Effector memory CD8-positive, alpha-beta T cell (primary cell): ENCODE results near the gene KRT3.
"Not testable (repeated sequence)": the region's sequence is repeated elsewhere in the genome, so short reads cannot be mapped to it uniquely, and the experiment has no call there.

Experiments used
- ATAC-seq: fragments of 150-1000 bp; cut with Tn5 transposase; replicated peaks from 2 replicates; pipeline ENCODE4 v1.10.0; 2021; ENCODE audit warnings: mild to moderate bottlenecking, moderate library complexity
- DNase-seq, 3 experiments: peaks; one replicate each; pipeline ENCODE4 v3.0.0; 2021
- H3K27ac Mint-ChIP-seq, 2 donors: one replicate each; pipeline ENCODE4 v1.8.0; 2022; ENCODE audit warnings: mild to moderate bottlenecking in 2 of 2, mixed read lengths in 2 of 2, moderate library complexity in 2 of 2
- H3K27me3 Mint-ChIP-seq, 2 donors: one replicate each; pipeline ENCODE4 v1.8.0; 2022; ENCODE audit warnings: mixed read lengths in 2 of 2
- H3K36me3 Mint-ChIP-seq: one replicate; pipeline ENCODE4 v1.8.0; 2022; ENCODE audit warnings: mild to moderate bottlenecking, moderate library complexity, mixed read lengths; ENCODE audit not compliant: insufficient read depth
- H3K4me1 Mint-ChIP-seq, 2 donors: one replicate each; pipeline ENCODE4 v1.8.0; 2022; ENCODE audit warnings: low read depth in 2 of 2, mixed read lengths in 2 of 2
- H3K4me3 Mint-ChIP-seq, 2 donors: one replicate each; pipeline ENCODE4 v1.8.0; 2022; ENCODE audit warnings: mild to moderate bottlenecking in 2 of 2, mixed read lengths in 2 of 2, moderate library complexity in 2 of 2
- H3K9me3 Mint-ChIP-seq, 2 donors: one replicate each; pipeline ENCODE4 v1.8.0; 2022; ENCODE audit warnings: mixed read lengths in 2 of 2

Gene KRT3

DNA sequence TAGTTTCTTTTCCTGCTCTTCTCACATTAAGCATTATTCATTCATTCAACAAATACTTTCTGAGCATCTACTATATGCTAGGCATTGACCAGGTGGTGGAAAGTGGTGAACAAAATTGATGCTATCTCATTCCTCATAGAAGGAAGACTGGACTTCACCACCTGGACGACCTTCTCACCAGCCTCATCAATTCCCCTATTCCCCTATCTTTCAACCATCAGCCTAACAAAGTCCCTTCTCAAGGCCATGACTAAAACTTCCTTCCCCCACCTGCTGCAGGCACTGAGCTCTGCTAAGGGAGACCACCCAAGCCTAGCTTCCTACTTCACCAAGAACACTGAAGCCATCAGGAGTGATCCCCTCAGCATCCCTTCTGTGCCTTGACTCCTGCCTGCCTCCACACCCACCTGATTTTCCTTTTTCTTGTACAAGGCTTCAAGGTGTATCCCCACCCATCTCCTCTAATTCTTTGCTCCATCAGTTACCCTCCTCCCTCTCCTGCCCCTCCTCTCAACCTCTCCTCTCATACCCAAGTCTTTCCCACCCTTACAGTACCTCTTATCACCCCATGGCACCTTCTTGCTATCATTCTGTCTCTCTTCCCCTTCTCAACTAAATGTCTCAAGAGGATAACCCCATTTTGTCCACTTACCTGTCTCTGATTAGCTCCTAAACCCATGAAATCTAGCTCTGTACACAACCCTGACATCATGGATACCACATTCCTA is 38.3 kb downstream of the KRT3 start:
- DNase-seq (no peak), ATAC-seq (no peak)
- no peak overlapping the region for H3K4me3 Mint-ChIP-seq
- no peaks in the 10 kb centered on the region for H3K36me3 Mint-ChIP-seq
- H3K27me3 Mint-ChIP-seq = peaks cover 0 to 9% of the 10 kb centered on the region in 2 donors
- peaks cover 0 to 13% of the 10 kb centered on the region in 2 donors for H3K9me3 Mint-ChIP-seq
- no peak overlapping the region for H3K27ac Mint-ChIP-seq
- H3K4me1 Mint-ChIP-seq = no peaks in the 10 kb centered on the region

DNA sequence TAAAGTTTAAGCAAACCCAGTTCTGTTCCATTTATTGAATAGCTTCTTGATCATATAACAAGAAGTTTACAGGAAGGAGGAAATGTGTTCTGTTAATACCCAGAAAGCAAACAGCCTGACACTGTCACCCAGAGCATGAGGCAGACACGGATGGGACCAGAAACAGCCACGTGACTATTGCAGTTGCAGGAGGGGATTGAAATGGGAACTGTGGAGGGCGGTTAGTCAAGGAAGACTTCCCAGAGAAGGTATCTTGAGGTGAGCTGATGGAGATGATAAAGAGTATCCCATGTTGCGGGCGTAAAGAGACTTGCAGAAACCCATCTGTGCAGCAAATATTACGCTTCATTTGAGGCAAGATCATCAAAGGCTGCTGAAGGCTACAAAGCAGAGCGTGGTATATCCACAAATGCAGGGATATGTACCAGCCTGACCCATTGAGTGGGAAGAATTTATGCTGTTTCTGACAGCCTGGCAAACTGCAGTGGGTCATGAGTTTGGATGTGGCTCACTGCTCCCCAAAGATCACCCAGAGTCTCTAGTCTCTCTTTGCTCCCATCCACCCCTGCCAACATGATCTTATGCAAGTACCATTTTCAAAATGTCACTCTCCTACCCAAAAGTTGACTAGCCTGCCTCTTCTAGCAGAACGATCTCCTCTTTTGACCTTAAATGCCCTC is 39.5 kb downstream of the KRT3 start:
- no peak overlapping the region for H3K27ac Mint-ChIP-seq
- no peak overlapping the region for H3K4me3 Mint-ChIP-seq
- no peak for DNase-seq
- no peaks in the 10 kb centered on the region for H3K36me3 Mint-ChIP-seq
- H3K27me3 Mint-ChIP-seq = peaks cover 0 to 9% of the 10 kb centered on the region in 2 donors
- H3K4me1 Mint-ChIP-seq = no peaks in the 10 kb centered on the region
- ATAC-seq = no peak
- H3K9me3 Mint-ChIP-seq = peaks cover 0 to 13% of the 10 kb centered on the region in 2 donors

DNA sequence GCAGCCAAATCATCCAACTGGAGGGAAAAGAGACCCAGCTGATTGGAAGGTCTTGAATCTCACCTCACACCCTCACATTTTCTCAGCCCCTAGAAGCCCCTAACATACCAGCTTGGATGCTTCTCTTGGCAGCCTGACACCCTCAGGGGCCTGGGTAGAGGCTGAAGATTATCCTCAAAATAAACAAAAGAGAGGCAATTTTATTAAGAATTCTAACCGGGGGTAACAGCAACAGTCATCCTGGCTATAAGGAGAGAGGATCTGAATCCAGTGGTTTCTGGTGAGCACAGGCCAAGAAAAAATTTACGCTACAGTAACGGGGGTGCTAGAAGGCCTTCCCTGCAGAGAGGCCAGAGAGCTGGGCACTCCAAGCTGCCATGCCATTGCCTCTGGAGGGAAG is 40.4 kb downstream of the KRT3 start:
- H3K27me3 Mint-ChIP-seq = peaks cover 0 to 9% of the 10 kb centered on the region in 2 donors
- H3K36me3 Mint-ChIP-seq = no peaks in the 10 kb centered on the region
- no peaks in the 10 kb centered on the region for H3K4me1 Mint-ChIP-seq
- peaks cover 0 to 8% of the 10 kb centered on the region in 2 donors for H3K9me3 Mint-ChIP-seq
- H3K27ac Mint-ChIP-seq = no peak overlapping the region
- ATAC-seq (no peak), DNase-seq (no peak)
- no peak overlapping the region for H3K4me3 Mint-ChIP-seq

DNA sequence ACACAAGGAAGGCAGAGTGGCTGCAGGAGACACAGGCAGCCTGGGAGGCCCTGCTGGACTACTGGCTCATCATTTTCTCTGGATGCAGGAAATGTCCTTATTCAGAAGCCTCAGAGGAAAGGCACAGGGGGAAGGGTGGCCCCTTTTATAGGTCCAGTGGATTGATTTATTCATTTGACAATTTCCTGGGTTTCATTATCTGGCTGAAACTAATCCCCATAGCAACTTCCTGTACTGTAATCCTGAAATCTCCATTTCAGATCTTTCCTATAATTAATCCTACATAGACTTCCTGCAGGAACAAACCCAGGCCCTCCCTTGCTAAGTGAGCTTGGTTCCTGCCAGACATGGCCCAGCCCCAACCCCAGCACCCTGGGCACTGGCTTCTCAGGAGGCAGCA is 41.8 kb downstream of the KRT3 start:
- no peak overlapping the region for H3K27ac Mint-ChIP-seq
- peaks cover 1 to 9% of the 10 kb centered on the region in 2 donors for H3K27me3 Mint-ChIP-seq
- ATAC-seq (no peak), DNase-seq (no peak)
- no peaks in the 10 kb centered on the region for H3K36me3 Mint-ChIP-seq
- H3K4me1 Mint-ChIP-seq = no peaks in the 10 kb centered on the region
- no peaks in the 10 kb centered on the region for H3K9me3 Mint-ChIP-seq
- H3K4me3 Mint-ChIP-seq = no peak overlapping the region

DNA sequence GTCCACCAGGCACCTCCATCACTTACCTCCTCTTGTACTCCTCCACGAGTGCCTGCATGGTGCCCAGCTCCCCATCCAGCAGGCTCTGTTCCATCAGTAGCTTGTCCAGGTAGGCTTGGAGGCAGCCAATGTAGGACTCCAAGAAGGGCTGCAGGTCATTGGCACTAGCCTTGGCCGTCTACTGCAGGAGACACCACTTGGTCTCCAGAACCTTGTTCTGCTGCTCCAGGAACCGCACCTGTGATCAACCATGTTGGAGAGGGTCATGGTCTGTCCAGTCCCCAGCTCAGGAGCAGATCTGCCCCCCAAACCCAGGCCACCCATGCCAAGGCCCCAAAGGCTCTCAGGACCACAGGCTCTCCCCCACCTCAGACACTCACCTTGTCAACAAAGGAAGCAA is 42.6 kb downstream of the KRT3 start:
- Mint-ChIP-seq H3K4me1 (no peaks in the 10 kb centered on the region), H3K9me3 (no peaks in the 10 kb centered on the region), H3K36me3 (no peaks in the 10 kb centered on the region), H3K27ac (no peak overlapping the region), H3K4me3 (no peak overlapping the region), H3K27me3 (peaks cover 9 to 10% of the 10 kb centered on the region in 2 donors)
- DNase-seq (no peak), ATAC-seq (no peak)

DNA sequence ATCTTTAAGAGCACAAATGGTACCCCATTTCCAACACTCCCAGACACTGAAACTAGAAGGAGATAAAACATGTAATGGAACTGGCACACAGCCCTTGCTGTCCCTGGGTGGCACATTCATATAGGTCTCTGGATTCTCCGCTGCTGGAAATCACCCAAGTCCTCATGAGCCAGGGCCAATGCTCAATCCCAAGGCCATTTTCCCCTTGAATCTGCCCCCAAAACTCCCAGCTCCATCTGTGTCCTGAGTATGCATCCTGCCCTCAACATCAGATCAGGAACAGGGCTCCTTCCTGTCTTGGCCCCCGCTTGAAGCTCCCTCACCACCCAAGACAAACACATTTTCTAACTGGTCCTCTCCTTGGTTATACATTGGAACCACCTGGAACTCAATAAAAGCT is 43.4 kb downstream of the KRT3 start:
- peaks cover 9 to 13% of the 10 kb centered on the region in 2 donors for H3K27me3 Mint-ChIP-seq
- ATAC-seq = no peak
- no peak overlapping the region for H3K27ac Mint-ChIP-seq
- no peaks in the 10 kb centered on the region for H3K36me3 Mint-ChIP-seq
- DNase-seq = no peak
- no peak overlapping the region for H3K4me3 Mint-ChIP-seq
- H3K9me3 Mint-ChIP-seq = no peaks in the 10 kb centered on the region
- no peaks in the 10 kb centered on the region for H3K4me1 Mint-ChIP-seq

DNA sequence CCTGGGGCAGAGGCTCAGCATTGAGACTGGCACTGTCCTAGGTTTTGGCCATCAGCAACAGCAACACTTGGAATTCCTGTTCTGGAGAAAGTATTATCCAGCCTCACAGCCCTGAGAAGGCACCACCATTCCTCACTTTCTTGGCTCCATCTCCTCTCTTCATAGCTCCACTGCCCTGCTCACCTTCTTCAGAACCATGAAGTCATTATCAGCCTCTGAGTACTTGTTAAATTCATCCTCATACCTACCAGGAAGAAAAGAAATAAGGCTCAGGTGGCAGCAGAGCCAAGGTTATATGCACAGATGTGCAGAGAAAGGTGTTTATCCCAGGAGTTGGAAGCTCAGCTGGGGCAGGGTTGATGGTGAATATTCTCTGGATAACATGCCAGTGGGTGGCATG is 44.1 kb downstream of the KRT3 start:
- ATAC-seq (no peak), DNase-seq (no peak)
- Mint-ChIP-seq H3K4me1 (no peaks in the 10 kb centered on the region), H3K27ac (no peak overlapping the region), H3K4me3 (no peak overlapping the region), H3K36me3 (no peaks in the 10 kb centered on the region), H3K9me3 (no peaks in the 10 kb centered on the region), H3K27me3 (peaks cover 9 to 20% of the 10 kb centered on the region in 2 donors)

DNA sequence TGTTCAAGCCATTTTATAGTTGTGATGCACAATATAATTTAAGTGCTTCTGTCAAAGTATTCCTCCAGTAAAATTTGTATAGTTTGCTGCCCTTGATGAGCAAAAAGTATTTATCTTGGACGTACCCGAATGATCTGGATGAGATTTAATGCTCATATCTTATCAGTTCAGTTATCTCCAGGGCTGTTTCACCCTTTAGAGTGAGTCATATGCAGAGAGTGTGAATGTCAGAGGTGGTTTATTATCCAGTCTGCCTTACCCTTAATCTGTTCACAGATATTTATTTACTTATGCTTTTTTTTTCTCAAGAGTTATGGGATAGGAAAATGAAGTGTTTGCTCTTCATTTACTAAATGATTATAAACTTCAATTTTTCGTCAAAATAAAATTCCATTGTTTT is 45.4 kb downstream of the KRT3 start:
- not testable (repeated sequence) for ATAC-seq, H3K4me1 Mint-ChIP-seq, H3K9me3 Mint-ChIP-seq, H3K4me3 Mint-ChIP-seq, DNase-seq, H3K27ac Mint-ChIP-seq, H3K36me3 Mint-ChIP-seq
- H3K27me3 Mint-ChIP-seq = peaks cover 13 to 33% of the 10 kb centered on the region in 2 donors

DNA sequence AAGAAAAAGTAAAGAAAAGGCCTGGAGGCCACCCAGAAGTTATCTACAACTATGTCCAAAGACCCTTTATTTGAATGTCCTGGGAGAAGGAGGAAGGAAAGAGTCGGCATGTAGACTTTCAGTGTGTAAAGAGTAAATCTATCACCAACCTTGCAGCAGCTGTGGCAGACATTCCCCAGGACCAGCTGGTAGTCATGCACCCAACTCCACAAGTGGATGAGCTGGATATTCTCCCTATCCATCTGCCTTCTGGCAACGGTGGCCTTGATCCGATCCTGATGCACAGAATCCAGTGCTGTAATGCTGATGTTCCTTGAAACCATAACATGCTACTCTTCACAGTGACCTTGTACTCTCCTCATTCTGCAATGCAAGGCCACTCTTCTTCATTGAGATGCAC is 46.1 kb downstream of the KRT3 start:
- no peaks in the 10 kb centered on the region for H3K4me1 Mint-ChIP-seq
- H3K36me3 Mint-ChIP-seq = no peaks in the 10 kb centered on the region
- H3K27ac Mint-ChIP-seq = no peak overlapping the region
- no peak overlapping the region for H3K4me3 Mint-ChIP-seq
- no peak for ATAC-seq
- peaks cover 7 to 39% of the 10 kb centered on the region in 2 donors for H3K27me3 Mint-ChIP-seq
- H3K9me3 Mint-ChIP-seq = no peaks in the 10 kb centered on the region
- DNase-seq = no peak

DNA sequence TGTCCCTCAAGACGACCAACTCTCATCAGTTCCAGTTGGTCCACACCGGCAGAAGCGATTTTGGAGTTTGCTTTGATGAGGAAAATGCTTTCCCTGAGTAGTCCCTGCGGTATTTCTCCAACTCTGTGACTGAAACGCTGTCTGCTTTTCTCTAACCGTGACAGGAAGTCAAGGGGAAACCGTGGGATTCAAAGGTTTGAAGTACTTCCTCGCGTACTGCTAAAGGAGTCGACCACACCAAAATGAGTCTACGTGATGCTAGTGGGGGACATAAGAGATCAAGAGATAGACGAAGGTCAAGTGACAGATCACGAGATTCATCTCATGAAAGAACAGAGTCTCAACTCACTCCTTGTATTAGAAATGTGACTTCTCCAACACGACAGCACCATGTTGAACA is 47.3 kb downstream of the KRT3 start:
- H3K4me3 Mint-ChIP-seq = no peak overlapping the region
- DNase-seq (no peak), ATAC-seq (no peak)
- no peaks in the 10 kb centered on the region for H3K4me1 Mint-ChIP-seq
- H3K27me3 Mint-ChIP-seq = peaks cover 19 to 50% of the 10 kb centered on the region in 2 donors
- no peak overlapping the region for H3K27ac Mint-ChIP-seq
- no peaks in the 10 kb centered on the region for H3K36me3 Mint-ChIP-seq
- no peaks in the 10 kb centered on the region for H3K9me3 Mint-ChIP-seq

DNA sequence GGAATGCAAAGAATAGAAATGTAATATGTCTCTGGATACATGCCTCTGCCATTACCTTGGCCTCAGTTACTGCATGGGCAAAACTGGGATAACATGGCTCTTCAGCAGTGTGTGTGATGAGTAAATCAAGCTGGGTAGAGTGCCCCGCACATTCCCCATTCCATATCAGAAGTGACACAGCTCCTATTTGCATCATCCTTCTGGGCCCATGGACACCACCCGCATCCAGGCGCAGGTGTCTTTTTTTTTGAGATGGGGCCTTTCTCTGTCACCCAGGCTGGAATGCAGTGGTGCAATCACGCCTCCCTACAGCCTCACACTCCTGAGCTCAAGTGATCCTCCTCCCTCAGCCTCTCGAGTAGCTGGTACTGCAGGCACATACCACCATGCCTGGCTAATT is 50.4 kb downstream of the KRT3 start:
- Mint-ChIP-seq H3K36me3 (no peaks in the 10 kb centered on the region), H3K9me3 (no peaks in the 10 kb centered on the region), H3K4me3 (no peak overlapping the region), H3K4me1 (peaks cover 0 to 5% of the 10 kb centered on the region in 2 donors), H3K27me3 (peaks cover 35 to 72% of the 10 kb centered on the region in 2 donors), H3K27ac (no peak overlapping the region)
- DNase-seq (no peak), ATAC-seq (no peak)

DNA sequence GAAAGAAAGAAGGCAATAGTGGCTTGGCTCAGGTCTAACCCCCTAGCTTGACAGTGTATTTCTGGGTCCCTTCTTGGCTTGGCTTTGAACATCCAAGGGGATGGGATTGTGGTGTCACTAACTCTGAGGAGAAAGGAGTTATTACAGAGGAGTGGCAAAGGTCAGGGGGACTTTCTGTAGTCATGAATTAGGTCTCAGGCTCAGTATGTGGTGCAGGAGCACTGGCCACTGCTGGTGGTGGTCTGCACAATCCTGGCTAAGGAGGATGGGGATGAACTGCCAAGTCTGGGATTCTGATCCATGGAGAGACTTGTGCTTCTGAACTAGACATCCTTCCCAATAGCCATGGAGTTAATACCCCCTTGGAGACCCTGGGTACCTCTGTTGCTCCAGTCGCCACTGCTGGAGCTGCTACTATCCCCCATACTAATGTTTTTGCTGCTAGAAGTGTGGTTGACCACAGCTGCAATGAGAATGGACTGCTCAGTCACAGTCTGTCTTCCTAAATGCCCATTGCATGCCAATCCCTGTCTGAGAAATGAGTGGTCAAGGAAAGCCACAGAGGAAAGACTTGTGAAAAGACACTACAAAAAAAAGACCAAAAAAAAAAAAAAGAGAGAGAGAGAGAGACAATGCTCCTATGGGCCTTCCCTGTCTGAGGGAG is 51.3 kb downstream of the KRT3 start:
- ATAC-seq = no peak
- Mint-ChIP-seq H3K4me1 (peaks cover 0 to 5% of the 10 kb centered on the region in 2 donors), H3K27me3 (peaks cover 41 to 81% of the 10 kb centered on the region in 2 donors), H3K9me3 (no peaks in the 10 kb centered on the region), H3K27ac (no peak overlapping the region), H3K36me3 (no peaks in the 10 kb centered on the region), H3K4me3 (no peak overlapping the region)
- DNase-seq = no peak

DNA sequence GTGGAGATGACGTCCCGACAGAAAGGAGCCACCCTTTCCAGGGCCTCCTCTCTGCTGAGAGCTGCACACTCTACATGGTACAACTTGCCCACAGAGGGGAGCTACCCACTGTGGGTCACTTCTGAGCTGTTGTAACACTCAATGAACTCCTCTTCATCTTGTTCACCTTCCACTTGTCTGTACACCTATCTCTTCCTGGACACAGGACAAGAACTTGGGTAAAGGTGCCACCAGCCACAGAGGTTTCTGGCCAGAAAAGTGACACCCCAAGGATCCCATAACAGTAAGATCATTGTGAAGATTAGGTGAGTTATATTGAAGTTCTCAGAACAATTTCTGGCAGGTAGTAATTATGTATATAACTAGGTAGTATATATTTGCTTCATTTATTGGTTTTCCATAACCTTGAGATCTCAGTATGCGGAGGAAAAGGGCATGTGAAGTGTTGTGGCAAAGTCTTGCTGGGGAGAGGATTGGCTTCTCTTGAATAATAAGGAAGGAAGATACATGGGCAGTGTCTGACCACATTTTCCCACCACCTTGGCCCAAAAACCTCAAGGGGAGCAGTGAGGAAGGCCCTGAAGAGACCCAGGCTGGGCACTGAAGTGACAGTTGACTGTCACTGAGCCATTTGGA is 53.0 kb downstream of the KRT3 start:
- H3K4me3 Mint-ChIP-seq = no peak overlapping the region
- peaks cover 0 to 5% of the 10 kb centered on the region in 2 donors for H3K4me1 Mint-ChIP-seq
- no peaks in the 10 kb centered on the region for H3K9me3 Mint-ChIP-seq
- DNase-seq (no peak), ATAC-seq (no peak)
- peaks cover 43 to 79% of the 10 kb centered on the region in 2 donors for H3K27me3 Mint-ChIP-seq
- no peaks in the 10 kb centered on the region for H3K36me3 Mint-ChIP-seq
- H3K27ac Mint-ChIP-seq = no peak overlapping the region
